Tibial nerve (tissue), 4 donors: ENCODE data around the gene TIPIN.
"Not testable (repeated sequence)": the region's sequence is repeated elsewhere in the genome, so short reads cannot be mapped to it uniquely, and the experiment has no call there.

ENCODE experiments used
- EP300 ChIP-seq, 2 donors: sonication (generic); formaldehyde crosslinking; IDR thresholded peaks; one replicate each; pipeline ENCODE4 v1.6.1; 2017; ENCODE audit warnings: antibody characterized with exemption in 2 of 2, mild to moderate bottlenecking in 1 of 2
- POLR2A ChIP-seq, 2 donors: fragments of 450-650 bp; IDR thresholded peaks; one replicate each; pipeline ENCODE4 v1.6.1; 2017; ENCODE audit warnings: antibody characterized with exemption in 2 of 2, mild to moderate bottlenecking in 2 of 2, moderate library complexity in 2 of 2
- TF ChIP-seq, protein P1 (sequence below), 5 experiments: fragments of 200-600 bp in 3 of 5; fragments of 450-650 bp in 2 of 5; sonication (generic) in 3 of 5; IDR thresholded peaks; one replicate each; pipeline ENCODE4 v1.5.1; 2016 to 2019; ENCODE audit warnings: antibody characterized with exemption in 5 of 5, mild to moderate bottlenecking in 3 of 5, moderate library complexity in 2 of 5

DNA sequence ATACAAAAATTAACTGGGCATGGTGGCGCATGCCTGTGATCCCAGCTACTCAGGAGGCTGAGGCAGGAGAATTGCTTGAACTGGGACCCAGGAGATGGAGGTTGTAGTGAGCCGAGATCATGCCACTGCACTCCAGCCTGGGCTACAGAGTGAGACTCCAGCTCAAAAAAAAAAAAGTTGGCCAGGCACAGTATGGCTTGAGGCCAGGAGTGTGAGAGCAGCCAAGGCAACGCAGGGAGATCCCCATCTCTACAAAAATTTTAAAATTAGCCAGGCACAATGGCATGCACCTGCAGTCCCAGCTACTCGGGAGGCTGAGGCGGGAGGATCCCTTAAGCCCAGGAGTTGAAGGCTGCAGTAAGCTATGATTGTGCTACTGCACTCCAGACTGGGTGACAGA is 8.0 kb downstream of the TIPIN start:
- TF ChIP-seq, protein P1, sequence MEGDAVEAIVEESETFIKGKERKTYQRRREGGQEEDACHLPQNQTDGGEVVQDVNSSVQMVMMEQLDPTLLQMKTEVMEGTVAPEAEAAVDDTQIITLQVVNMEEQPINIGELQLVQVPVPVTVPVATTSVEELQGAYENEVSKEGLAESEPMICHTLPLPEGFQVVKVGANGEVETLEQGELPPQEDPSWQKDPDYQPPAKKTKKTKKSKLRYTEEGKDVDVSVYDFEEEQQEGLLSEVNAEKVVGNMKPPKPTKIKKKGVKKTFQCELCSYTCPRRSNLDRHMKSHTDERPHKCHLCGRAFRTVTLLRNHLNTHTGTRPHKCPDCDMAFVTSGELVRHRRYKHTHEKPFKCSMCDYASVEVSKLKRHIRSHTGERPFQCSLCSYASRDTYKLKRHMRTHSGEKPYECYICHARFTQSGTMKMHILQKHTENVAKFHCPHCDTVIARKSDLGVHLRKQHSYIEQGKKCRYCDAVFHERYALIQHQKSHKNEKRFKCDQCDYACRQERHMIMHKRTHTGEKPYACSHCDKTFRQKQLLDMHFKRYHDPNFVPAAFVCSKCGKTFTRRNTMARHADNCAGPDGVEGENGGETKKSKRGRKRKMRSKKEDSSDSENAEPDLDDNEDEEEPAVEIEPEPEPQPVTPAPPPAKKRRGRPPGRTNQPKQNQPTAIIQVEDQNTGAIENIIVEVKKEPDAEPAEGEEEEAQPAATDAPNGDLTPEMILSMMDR (IDR thresholded peaks at IDR 0.05), result not testable (repeated sequence)
- TF ChIP-seq POLR2A, EP300 (IDR thresholded peaks at IDR 0.05): not testable (repeated sequence)
